Measurements from ENCODE around the gene TRH.
"Not testable (repeated sequence)": the region's sequence is repeated elsewhere in the genome, so short reads cannot be mapped to it uniquely, and the experiment has no call there.

Gene TRH

DNA sequence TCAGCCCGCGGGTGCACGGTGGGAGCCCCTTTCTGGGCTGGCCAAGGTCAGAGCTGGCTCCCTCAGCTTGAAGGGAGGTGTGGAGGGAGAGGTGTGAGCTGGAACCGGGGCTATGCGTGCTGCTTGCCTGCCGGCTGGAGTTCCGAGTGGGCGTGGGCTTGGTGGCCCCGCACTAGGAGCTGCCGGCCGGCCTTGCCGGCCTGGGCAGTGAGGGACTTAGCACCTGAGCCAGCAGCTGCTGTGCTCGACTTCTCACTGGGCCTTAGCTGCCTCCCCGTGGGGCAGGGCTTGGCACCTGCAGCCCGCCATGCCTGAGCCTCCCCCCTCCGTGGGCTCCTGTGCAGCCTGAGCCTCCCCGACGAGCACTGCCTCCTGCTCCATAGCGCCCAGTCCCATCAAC is 36.0 kb downstream of the TRH start:
- no peak for DNase-seq (ENCODE audit: low read depth, low spot score)

DNA sequence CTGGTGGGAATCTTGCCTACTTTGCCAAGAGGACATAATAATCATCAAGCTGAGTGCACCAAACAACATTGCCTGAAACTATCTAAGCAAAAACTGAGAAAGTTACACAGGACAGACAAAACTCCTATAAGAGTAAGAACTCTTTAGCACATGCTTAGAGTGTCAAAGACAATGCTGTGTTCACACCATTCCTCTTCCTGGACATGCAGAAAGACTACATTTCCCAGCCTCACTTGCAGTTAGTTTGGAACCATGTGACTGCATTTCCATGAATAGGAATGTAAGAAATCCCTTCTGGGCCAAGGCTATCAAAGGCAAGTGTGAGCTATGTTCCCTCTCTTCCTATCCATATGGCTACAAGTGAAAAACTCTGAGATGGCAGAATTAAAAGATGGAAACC is 37.6 kb downstream of the TRH start:
- not testable (repeated sequence) for DNase-seq (ENCODE audit: low read depth, low spot score)

DNA sequence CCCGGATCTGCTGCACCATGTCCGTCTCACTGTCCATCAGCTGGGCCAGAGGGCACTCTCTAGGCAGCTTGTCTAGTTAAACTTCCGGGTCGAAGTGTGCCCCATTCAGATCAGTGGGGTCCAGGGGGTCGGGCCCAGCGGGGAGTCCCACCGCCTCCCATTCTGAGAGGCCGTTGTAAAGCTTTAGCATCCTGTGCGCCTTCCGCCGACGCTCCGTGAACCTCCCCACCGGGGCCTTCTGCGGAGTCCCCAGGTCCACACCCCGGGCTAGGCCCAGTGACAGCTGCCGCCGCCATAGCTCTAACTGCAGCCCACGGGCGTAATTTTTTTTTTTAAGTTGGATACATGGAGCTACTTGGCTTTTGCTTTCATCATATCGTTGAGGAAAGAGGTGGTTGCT is 38.7 kb downstream of the TRH start:
- not testable (repeated sequence) for DNase-seq (ENCODE audit: low read depth, low spot score)

DNA sequence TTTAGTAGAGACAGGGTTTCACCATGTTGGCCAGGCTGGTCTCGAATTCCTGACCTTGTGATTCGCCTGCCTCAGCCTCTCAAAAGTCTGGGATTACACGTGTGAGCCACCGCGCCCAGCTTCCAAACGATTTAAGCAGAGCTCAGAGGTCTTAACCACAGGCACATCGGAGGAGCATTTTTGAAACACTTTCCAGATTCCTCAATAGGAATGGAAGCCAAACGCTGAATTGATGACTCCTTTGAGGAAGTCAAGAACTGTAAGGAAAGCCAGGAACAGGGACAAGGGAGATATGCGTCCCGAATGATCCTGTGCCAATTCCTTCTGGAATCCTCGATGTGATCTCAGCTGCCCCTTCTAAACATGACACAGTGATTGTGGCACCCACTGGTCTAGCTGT is 40.0 kb downstream of the TRH start:
- no peak for DNase-seq (ENCODE audit: low read depth, low spot score)

DNA sequence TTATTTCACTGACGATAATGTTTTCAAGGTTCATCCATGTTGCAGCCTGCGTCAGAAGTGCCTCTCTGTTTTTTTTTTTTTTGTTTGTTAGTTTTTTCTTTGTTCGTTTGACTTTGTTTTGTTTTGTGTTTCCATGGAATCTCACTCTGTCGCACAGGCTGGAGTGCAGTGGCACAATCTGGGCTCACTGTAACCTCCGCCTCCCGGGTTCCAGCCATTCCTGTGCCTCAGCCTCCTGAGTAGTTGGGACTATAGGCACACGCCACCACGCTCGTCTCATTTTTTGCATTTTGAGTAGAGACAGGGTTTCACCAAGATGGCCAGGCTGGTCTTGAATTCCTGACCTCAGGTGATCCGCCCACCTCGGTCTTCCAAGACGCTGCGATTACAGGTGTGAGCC is 43.1 kb downstream of the TRH start:
- not testable (repeated sequence) for DNase-seq (ENCODE audit: low read depth, low spot score)

DNA sequence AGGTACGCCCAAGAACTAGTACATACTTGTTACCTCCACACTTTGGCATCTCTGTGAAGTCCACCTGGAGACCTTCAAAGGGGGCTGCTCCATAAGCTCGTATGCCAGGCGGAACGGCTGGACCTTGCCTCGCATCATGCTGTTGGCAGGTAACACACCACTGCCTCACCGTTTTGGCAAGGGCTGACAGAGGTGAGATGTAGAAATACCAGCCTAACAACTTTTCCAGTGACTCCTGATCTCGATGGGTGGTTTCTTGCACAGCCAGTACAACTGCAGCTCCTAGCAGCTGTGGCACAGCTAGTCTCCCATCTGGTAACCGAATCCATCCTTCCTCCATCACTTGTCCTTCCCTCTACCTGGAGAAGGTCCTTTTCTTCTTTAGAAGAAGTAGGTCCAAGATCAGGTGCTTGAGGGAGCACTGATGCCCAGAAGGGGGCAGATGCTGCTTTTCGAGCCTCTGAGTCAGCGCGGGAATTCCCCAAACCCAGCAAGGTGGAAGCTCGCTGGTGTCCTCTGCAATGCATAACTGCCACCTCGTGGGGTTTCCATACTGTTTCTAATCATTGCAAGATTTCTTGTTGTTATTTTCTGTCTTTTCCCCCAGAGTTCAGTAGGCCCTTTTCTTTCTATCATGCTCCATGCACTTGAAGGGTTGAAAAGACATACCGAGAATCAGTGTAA is 51.8 kb downstream of the TRH start:
- DNase-seq (ENCODE audit: low read depth, low spot score), result not testable (repeated sequence)

DNA sequence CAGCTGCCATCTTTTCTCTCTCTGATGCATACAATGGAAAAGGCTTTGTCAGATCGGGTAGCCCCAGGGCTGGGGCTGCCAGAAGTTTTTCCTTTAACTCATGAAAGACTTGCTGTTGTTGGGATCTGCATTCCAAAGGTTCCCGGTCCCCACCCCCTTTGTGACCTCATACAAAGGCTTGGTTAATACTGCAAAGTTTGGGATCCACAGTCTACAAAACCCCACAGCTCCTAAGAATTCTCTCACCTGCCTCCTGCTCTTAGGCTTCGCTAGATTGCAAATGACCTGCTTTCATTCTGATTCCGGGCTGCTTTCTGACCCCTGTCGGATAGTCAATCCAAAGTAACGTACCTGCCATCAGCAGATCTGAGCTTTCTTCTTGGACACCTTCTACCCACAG is 52.9 kb downstream of the TRH start:
- not testable (repeated sequence) for DNase-seq (ENCODE audit: low read depth, low spot score)

Data from iPS DF 19.7 (cell line).